ENCODE data around the gene RARRES1.

The RARRES1 gene

GRCh38 chr3:158775426-158776410 lies 43.5 kb upstream of the RARRES1 start:
- no peak overlapping the region for H3K27ac ChIP-seq
- TF ChIP-seq CTCF (conservative IDR thresholded peaks at IDR 0.05): no peak
- no peak for TF ChIP-seq ZFX (IDR thresholded peaks at IDR 0.05)

DNA sequence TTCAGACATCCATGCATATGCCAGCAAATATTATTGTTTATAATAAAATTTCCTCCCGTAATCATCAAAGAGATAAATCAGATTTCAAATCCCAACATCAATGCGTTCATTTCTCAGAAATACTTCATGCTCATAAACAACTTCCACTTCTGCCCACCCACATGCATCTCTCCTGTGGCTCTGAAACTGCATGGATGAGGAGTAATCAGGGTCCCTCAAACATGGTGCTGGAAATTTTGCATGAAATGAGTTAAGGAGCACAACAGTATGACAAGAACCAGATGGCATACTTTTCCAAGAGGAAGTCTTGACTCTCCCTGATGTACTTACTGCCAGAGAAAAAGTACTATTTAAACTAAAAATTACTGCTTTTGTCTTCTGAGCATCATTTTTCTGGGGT lies 42.7 kb upstream of the RARRES1 start:
- H3K27ac ChIP-seq: no peak overlapping the region
- TF ChIP-seq CTCF (conservative IDR thresholded peaks at IDR 0.05) (no peak), ZFX (IDR thresholded peaks at IDR 0.05) (no peak)

DNA sequence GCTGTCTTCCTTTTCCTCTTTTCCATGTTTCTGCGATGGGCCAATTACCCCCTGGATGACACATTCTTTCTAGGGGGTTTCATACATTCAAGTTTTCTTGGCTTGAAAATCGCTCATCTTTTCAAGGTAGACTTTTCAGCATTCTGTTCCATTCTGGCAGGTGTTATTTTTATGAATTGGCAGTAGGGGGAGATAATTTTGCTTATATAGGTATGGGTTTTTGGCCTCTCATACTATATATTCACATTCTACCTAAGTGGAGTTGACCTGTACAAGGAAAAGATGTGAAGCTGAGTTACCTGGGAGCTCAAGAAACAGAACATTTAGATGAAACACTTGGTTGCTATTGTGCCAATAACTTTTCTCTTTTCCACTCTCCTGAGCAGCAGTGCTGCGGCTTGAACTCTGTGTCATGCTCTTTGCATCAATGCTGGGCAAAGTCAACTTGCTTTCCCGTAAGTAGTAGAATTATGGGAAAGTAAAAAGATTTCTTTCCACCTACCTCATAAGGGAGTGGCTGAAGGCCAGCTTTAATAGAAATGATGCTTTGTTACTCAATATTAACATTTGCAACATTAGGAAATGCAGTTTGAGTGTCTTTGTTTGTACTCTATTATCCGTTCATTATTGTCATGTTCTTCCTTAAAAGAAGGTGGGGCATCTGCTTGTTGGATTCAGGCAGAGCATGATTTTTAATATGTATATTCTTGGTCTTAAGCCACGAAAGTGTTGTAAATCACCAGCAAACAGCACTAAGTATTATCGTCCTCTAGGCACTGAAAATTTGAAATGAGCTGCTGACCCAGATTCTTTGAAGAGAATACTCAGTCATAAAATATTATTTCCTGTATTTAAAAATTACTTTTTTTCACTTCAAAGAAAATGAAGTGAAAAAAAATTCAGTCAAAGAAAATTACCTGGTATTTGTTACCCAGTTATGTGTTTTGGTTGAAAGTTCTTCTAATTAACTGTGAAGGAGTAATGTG lies 41.9 kb upstream of the RARRES1 start:
- H3K27ac ChIP-seq: no peak overlapping the region
- peak; percentile 26 for TF ChIP-seq CTCF (conservative IDR thresholded peaks at IDR 0.05)
- TF ChIP-seq ZFX (IDR thresholded peaks at IDR 0.05): no peak

- no peak overlapping the region for H3K27ac ChIP-seq
Measured at GRCh38 chr3:158773166-158773565, 40.9 kb upstream of the RARRES1 start.

DNA sequence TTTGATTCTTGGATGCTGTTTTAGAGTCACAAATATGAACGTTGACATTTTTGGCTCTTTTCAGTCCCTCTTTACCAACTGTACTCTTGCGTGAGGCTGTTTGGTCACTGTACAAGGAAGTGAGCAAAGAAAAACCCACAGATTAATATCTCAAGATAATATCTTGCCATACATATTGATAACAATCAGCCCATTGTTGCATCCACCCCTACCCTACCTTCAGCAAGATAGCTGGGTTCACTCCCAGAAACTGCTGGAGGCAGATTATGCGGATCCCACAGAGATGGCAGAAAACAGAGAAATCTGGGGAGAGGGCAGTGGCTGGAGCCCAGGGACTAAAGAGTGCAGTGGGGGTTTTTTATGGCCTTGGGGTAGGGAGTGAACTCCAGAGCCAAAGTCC lies 39.7 kb upstream of the RARRES1 start:
- H3K27ac ChIP-seq: peak overlapping the region; percentile 34
- TF ChIP-seq CTCF (conservative IDR thresholded peaks at IDR 0.05) (no peak), ZFX (IDR thresholded peaks at IDR 0.05) (no peak)

More at GRCh38 chr3:158773166-158773565, 40.9 kb upstream of the RARRES1 start:
- TF ChIP-seq CTCF (conservative IDR thresholded peaks at IDR 0.05) (no peak), ZFX (IDR thresholded peaks at IDR 0.05) (no peak)

GRCh38 chr3:158771577-158771976 lies 39.3 kb upstream of the RARRES1 start:
- H3K27ac ChIP-seq: peak overlapping the region; percentile 34
- TF ChIP-seq CTCF (conservative IDR thresholded peaks at IDR 0.05) (no peak), ZFX (IDR thresholded peaks at IDR 0.05) (no peak)
